Suppressor macrophage (primary cell): ENCODE measurements around the gene SCAMP4.

Experiments
- DNase-seq, 4 experiments: peaks; one replicate each; pipeline ENCODE4 v3.0.0-alpha.2; 2020 to 2022

Gene SCAMP4

GRCh38 chr19:1914826-1915341 is 9.7 kb downstream of the SCAMP4 start:
- no peak for DNase-seq

DNA sequence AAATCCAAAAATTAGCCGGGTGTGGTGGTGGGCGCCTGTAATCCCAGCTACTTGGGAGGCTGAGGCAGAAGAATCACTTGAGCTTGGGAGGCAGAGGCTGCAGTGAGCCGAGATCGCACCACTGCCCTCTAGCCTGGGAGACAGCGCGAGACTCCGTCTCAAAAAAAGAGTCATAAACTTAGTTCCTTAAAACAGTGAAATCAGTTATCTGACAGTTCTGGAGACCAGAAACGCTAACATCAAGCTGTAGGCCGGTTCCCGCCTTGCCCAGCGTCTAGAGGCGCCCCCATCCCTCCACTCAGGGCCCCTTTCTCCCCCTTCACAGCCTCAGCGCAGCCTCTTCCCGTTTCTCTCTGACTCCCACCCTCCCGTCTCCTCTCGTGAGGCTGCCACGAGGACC is 11.9 kb downstream of the SCAMP4 start:
- peak; percentile 35 to 46 (median 42) for DNase-seq

GRCh38 chr19:1917926-1918325 is 12.7 kb downstream of the SCAMP4 start:
- no peak for DNase-seq

DNA sequence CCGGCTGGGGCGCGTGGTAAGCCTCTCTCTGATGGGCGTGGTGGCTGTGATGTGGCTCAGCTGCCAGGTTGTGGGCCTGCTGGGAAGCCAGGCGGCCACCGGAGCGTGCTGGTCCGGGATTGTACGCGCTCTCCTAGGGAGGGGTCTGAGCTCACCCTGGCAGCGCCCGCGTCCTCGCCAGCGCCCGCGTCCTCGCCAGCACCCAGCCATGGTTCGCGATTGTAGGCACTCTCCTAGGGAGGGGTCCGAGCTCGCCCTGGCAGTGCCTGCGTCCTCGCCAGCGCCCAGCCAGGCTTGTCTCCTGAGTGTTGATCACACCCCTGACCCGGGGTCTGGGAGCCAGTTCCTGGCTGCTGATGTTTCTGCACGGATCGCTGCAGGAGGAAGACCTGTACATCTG is 13.8 kb downstream of the SCAMP4 start:
- DNase-seq = no peak

DNA sequence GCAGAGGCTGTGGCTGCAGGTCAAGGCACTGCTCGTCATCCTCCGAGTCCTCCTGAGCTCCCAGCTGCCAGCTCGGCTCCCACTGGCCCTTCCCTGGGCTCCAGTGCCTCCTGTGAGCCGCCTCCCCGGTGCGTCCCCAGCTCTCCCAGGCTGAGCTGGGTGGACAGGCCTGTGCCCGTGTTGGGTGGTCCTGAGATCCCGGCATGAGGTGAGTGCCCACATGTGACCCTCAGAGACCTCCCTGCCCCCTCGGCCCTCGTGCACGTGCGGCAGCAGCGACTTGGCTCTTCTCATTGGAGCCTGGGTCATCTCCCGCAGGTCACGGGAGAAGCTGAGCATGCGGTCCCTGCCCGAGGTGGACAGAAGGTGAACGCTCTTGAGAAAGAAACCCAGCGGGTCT is 15.4 kb downstream of the SCAMP4 start:
- DNase-seq = no peak

GRCh38 chr19:1921326-1921725 is 16.1 kb downstream of the SCAMP4 start:
- DNase-seq = no peak

GRCh38 chr19:1921825-1922224 is 16.6 kb downstream of the SCAMP4 start:
- no peak for DNase-seq

GRCh38 chr19:1922803-1923202 is 17.6 kb downstream of the SCAMP4 start:
- no peak for DNase-seq

DNA sequence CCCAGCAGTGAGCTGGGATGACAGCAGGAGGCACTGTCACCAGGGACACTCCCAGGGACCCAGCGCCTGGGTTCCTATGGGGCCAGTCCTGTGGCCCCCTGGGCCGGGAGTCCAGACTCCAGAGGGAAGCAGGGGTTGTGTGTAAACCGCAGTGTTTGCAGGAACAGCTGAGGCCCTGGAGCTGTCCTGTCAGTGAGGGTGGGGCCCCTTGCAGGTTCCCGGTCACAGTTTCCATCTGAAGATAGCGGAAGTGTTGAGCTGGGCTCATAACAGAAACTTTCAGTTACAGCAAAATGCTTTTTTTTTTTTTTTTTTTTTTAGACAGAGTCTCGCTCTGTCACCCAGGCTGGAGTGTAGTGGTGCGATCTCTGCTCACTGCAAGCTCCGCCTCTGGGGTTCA is 18.1 kb downstream of the SCAMP4 start:
- DNase-seq = peak; percentile 56 to 80 (median 74)

DNA sequence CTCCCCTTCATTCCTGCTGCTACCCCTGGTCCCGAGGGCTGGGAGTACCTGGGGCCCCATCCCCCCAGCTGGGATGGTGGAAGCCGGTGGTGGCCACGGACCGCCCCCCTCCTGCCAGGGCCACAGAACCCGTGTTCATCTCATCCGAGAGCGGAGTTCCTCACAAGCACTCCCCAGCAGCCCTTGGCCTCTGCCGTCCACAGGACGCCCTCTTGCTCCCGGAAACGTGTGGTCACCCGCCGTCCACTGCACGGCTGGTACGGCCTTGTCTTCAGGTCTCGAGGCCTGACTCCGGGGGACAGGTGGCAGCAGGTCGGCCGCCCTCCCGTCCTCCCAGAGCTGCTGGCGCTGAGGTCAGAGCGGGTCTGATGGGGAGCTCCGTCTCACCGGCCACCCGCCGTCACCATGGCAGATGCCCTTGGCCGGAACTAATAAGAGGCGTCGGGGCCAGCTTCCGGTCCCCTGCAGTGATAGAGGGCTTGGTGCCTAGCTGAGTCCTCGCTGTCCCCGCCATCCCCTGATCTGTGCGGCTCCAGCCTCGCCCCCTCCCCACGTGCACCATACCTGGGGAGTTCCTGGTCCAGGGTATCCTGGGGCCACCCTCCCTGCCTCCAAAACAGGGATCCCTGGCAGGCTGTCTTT is 19.2 kb downstream of the SCAMP4 start:
- no peak for DNase-seq

DNA sequence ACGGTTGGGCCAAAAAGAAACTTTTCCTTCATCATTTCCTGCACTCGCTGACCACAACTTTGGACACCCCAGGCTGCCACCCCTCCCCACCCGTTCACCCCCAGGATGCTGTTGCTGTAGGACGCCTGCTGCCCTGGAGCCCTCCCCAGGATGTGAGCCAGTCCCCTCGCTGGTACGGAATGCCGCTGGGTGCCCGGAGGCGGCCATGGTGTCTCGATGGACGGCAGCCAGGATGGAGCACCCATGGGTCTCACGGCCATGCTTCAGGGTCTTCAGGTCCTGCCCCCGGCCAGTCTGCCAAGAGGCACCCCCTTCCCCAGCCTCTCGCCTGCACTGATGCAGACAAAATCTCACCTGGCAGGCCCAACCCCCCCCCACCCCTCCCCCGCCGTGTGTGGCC is 20.3 kb downstream of the SCAMP4 start:
- DNase-seq = no peak

- DNase-seq = peak; percentile 88 to 95 (median 94)
These were observed 24.0 kb downstream of the SCAMP4 start for GRCh38 chr19:1929021-1929742.

- DNase-seq = no peak
These were observed 26.2 kb downstream of the SCAMP4 start for GRCh38 chr19:1931445-1931844.

DNA sequence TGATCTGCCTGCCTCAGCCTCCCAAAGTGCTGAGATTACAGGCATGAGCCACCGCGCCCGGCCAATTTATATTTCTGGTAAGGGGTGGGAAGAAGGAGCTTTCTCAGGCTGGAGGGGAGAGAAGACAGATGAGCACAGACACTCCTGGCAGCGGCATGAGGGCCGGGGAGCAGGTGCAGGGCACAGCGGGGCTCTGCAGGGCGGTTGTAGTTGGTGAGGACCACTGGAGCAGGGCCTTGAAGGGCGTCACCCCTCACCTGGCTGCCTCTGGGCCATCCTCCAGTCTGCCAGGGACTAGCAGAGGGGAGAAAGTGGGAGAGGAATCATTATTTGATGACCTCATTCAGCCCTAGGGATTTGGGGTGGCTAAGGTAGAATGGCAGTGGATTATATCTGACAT is 27.2 kb downstream of the SCAMP4 start:
- DNase-seq = no peak

GRCh38 chr19:1933244-1933643 is 28.0 kb downstream of the SCAMP4 start:
- DNase-seq = peak; percentile 41 to 71 (median 65)

- no peak for DNase-seq
These were observed 28.7 kb downstream of the SCAMP4 start for GRCh38 chr19:1933942-1934341.

DNA sequence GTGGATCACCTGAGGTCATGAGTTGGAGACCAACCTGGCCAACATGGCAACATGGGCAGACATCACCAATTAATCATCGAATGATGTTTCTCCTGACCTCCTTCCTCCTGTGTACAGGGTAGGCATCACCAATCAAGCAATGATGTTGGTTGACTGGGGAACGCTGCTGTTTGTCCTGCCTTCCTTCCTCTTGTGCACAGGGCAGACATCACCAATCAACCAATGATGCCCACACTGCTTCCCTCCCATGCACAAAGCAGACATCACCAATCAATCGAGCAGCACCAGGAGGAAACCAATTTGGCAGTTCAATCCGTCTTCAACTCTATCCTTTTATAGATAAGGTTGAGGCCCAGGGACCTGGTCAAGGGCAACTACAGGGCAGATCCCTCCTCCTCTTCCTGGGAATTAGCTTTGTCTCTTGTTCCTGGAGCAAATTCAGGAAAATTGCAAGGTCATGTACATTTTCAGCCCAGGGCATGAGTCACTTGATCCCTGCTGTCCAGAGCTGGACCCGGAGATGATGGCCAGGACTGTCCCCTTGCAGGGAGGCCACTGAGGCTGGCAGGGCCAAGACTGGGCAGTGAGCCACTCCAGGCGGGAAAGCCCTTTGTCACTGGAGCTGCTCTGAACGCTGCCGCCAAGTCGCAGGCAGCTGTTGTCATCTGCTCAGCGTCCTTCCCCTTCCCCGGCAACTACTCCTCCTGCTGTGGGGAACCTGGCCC is 30.4 kb downstream of the SCAMP4 start:
- DNase-seq = peak; percentile 39 to 65 (median 65)

GRCh38 chr19:1936430-1936829 is 31.2 kb downstream of the SCAMP4 start:
- no peak for DNase-seq

- DNase-seq = no peak
These were observed 31.9 kb downstream of the SCAMP4 start for GRCh38 chr19:1936916-1937610.

- DNase-seq = no peak
These were observed 32.9 kb downstream of the SCAMP4 start for GRCh38 chr19:1938071-1938470.

GRCh38 chr19:1941146-1942077 is 36.2 kb downstream of the SCAMP4 start, which contains the start of gene CSNK1G2:
Gene CSNK1G2 (plus strand): TSS chr19:1941172. CDS start chr19:1969773, 28,601 bp downstream.
- no peak for DNase-seq
